Activated CD8-positive, alpha-beta memory T cell treated with anti-CD3 and anti-CD28 coated beads, Interleukin-2, amount 10 ng/mL, durations not matched to agents 7 days and 5 days (primary cell): ENCODE data around the gene ZNF492. TPM values are rescaled to one million over a fixed set of nuclear protein-coding genes. Genes with fewer than 3 reads are reported as not detected.
"Not testable (repeated sequence)": the region's sequence is repeated elsewhere in the genome, so short reads cannot be mapped to it uniquely, and the experiment has no call there.

Source experiments
- ATAC-seq: fragments of 150-1000 bp; cut with Tn5 transposase; one replicate; pipeline ENCODE4 v1.10.0; 2021; ENCODE audit warnings: moderate library complexity
- CTCF ChIA-PET: fragments of 350-600 bp; sonication (Branson Sonifier 250); formaldehyde crosslinking; loops from one replicate; lab custom pipeline; 2021; ENCODE audit warnings: antibody characterized with exemption; lab: Charles Lee
- DNase-seq: peaks from one replicate; pipeline ENCODE4 v3.0.0-alpha.2; 2020
- H3K27ac Mint-ChIP-seq: one replicate; pipeline ENCODE4 v1.8.0; 2021; ENCODE audit warnings: mild to moderate bottlenecking, mixed read lengths
- H3K27me3 Mint-ChIP-seq: one replicate; pipeline ENCODE4 v1.8.0; 2021; ENCODE audit warnings: mixed read lengths
- H3K36me3 Mint-ChIP-seq: one replicate; pipeline ENCODE4 v1.8.0; 2021; ENCODE audit warnings: mild to moderate bottlenecking, mixed read lengths
- H3K4me1 Mint-ChIP-seq: one replicate; pipeline ENCODE4 v1.8.0; 2021; ENCODE audit warnings: mixed read lengths
- H3K4me3 Mint-ChIP-seq: one replicate; pipeline ENCODE4 v1.8.0; 2021; ENCODE audit warnings: mild to moderate bottlenecking, moderate library complexity, mixed read lengths
- H3K9me3 Mint-ChIP-seq: one replicate; pipeline ENCODE4 v1.8.0; 2022; ENCODE audit warnings: low read depth, mixed read lengths
- total RNA-seq, 2 experiments: library from RNA; stranded (reverse); gene quantifications; one replicate each; pipeline ENCODE4 v1.2.3, GENCODE V29; 2021

The ZNF492 gene
- total RNA-seq, 2 experiments from 2014 or later: 1.1 to 1.4 TPM

DNA sequence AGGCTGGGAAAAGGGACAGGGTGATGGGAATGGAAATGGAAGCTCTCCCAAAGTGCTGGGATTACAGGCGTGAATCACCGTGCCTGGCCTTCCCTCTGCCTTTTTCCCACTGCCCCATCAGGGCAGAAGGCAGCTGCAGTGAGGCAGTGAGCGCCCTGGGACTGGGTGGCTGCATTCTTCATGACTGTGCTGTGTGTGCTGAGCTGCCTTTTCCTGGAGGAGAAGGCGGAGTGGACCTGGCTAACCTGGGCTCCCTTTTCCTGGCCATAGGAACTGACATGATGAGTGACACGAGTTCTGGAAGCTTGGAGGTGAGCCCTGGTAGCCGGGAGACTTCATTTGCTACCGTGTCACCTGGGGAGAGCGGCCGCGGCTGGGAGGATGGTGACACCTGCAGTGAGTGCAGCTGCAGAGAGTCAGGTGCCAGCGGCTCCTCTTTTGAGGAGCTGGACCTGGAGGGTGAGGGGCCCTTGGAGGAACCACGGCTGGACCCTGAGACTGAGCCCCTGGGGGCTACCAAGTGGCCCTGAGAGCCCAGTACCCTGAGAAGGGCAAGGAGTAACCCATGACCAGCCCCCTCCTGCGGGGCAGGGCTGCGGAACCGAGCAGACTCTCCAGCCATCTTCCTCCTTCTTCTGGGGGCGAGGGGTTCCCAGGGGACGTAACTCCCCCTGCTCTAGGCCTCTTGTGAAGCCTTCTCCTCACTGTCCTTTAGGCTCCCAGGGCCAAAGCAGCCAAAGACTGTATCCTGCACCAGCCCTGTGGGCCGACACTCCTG lies 26.3 kb upstream of the ZNF492 start:
- Mint-ChIP-seq H3K4me3 (no peak overlapping the region), H3K27me3 (no peaks in the 10 kb centered on the region), H3K27ac (no peak overlapping the region), H3K9me3 (peaks cover 27% of the 10 kb centered on the region), H3K36me3 (peaks cover 2% of the 10 kb centered on the region), H3K4me1 (no peaks in the 10 kb centered on the region)
- CTCF ChIA-PET: no interaction called here
- DNase-seq: no peak
- no peak for ATAC-seq

DNA sequence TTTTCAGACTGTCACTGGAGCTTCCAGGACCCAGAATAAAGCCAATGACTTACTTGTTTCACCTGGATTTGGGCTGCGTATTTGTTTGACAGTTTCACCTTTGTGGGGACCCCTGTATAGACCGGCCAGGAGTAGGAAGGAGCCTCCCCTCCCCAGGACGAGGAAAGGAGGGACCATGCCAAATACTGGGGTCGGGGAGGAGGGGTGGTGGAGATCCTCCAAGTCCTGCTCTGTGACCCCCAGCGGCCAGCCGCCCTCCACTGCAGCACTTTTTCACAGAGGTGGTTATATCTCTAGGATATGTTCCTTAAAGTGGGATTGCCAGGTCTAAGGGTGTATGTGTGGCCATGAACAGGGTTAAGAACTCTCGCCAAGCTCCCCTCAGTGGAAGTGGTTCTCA lies 25.7 kb upstream of the ZNF492 start:
- no peak for ATAC-seq
- no peak for DNase-seq
- H3K27me3 Mint-ChIP-seq: no peaks in the 10 kb centered on the region
- no peak overlapping the region for H3K27ac Mint-ChIP-seq
- peaks cover 2% of the 10 kb centered on the region for H3K36me3 Mint-ChIP-seq
- peaks cover 27% of the 10 kb centered on the region for H3K9me3 Mint-ChIP-seq
- no peak overlapping the region for H3K4me3 Mint-ChIP-seq
- CTCF ChIA-PET: no interaction called here
- no peaks in the 10 kb centered on the region for H3K4me1 Mint-ChIP-seq

- Mint-ChIP-seq H3K36me3 (no peaks in the 10 kb centered on the region), H3K4me3 (no peak overlapping the region), H3K27ac (no peak overlapping the region), H3K27me3 (no peaks in the 10 kb centered on the region), H3K9me3 (peaks cover 25% of the 10 kb centered on the region), H3K4me1 (no peaks in the 10 kb centered on the region)
- no peak for ATAC-seq
- CTCF ChIA-PET: no interaction called here
- DNase-seq: no peak
These were observed 24.5 kb upstream of the ZNF492 start for GRCh38 chr19:22609630-22610029.

GRCh38 chr19:22610121-22610520 lies 24.0 kb upstream of the ZNF492 start:
- Mint-ChIP-seq H3K4me3 (no peak overlapping the region), H3K36me3 (no peaks in the 10 kb centered on the region), H3K4me1 (no peaks in the 10 kb centered on the region), H3K27ac (no peak overlapping the region), H3K9me3 (peaks cover 25% of the 10 kb centered on the region), H3K27me3 (no peaks in the 10 kb centered on the region)
- ATAC-seq: no peak
- DNase-seq: no peak
- CTCF ChIA-PET: no interaction called here

GRCh38 chr19:22612316-22612715 lies 21.8 kb upstream of the ZNF492 start:
- no peak for ATAC-seq
- Mint-ChIP-seq H3K4me1 (no peaks in the 10 kb centered on the region), H3K27ac (no peak overlapping the region), H3K36me3 (no peaks in the 10 kb centered on the region), H3K4me3 (no peak overlapping the region), H3K9me3 (peaks cover 19% of the 10 kb centered on the region), H3K27me3 (no peaks in the 10 kb centered on the region)
- CTCF ChIA-PET: no interaction called here
- no peak for DNase-seq

GRCh38 chr19:22616659-22617058 lies 17.5 kb upstream of the ZNF492 start:
- Mint-ChIP-seq H3K36me3 (peaks cover 1% of the 10 kb centered on the region), H3K27ac (no peak overlapping the region), H3K4me3 (no peak overlapping the region), H3K4me1 (no peaks in the 10 kb centered on the region), H3K9me3 (peaks cover 12% of the 10 kb centered on the region), H3K27me3 (no peaks in the 10 kb centered on the region)
- DNase-seq (no peak), ATAC-seq (no peak)
- CTCF ChIA-PET: no interaction called here

DNA sequence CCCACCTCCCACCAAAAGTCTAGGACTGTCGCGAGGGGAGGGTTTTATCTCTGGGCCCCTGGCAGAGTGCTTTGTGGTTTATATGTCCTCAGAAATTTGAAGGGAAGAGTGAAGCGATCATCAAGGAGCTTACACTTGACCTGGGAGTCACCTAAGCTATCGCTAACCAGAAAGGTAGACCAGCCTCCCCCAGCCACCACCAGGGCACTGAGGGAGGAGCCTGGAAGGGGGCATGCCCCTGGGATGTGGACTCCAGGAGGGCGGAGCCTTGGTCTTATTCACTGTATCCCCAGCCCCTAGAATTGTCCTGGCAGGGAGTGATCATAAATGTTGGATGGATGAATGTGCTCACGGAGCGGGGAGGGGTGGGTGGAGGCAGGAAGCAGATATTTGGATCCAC lies 16.9 kb upstream of the ZNF492 start:
- H3K36me3 Mint-ChIP-seq, DNase-seq, ATAC-seq, H3K27ac Mint-ChIP-seq, H3K4me1 Mint-ChIP-seq, CTCF ChIA-PET, H3K27me3 Mint-ChIP-seq, H3K4me3 Mint-ChIP-seq: not testable (repeated sequence)
- H3K9me3 Mint-ChIP-seq: peaks cover 10% of the 10 kb centered on the region

DNA sequence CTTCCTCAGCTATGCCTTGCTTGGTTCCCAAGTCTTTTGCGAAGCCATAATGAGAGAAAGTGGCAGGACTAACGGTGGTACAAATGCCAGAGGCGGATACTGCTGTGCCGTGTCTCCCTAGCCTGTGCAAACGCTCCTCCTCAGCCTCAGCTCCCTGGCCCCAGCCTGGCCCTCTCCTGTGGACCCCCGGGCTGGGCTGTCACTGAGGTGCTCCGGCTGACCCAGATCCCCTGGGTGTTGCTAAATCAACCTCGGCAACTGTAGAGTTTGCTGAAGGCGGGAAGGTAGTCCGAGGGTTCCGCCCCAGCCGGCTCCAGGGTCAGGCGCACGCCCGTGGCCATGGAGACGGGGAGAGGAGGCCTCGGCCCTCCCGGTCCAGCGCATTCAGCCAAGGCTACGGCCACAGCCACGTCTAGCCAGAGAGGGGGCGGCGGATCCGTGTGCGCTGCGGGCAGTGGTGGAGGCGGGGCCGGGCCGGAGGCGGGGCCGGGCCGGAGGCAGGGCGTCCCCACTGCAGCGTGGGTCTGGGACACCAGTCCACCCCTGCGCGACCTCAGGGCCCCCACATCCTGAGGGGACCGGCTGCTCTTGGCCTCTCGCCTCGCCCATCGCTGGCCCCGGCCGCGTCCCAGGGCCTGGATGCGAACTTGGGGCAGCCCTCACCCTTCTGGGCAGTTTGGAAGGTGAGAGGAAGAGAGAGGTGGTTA lies 16.4 kb upstream of the ZNF492 start:
- Mint-ChIP-seq H3K4me3 (no peak overlapping the region), H3K27ac (no peak overlapping the region), H3K4me1 (no peaks in the 10 kb centered on the region), H3K27me3 (no peaks in the 10 kb centered on the region), H3K9me3 (peaks cover 10% of the 10 kb centered on the region), H3K36me3 (peaks cover 1% of the 10 kb centered on the region)
- ATAC-seq (no peak), DNase-seq (no peak)
- CTCF ChIA-PET: no interaction called here

DNA sequence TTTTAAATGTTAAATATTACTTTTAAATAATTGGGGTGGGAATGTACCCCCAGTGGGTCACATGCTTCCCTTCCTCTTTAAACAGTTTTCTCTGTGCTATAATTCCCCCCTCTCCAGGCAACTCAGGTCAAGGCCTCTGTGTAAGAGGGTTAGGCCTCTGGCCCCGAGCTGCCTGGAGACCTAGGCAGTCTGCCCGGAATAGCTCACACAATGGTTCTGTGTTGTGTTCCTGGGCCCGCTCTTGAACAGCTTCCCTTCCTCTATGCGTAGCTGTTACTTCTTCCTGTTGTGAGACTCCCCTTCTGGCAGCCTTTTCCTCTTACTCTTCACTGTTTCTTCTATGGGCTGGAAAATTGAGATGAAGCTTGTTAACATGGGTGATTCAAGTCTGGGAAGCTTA lies 14.8 kb upstream of the ZNF492 start:
- peaks cover 7% of the 10 kb centered on the region for H3K9me3 Mint-ChIP-seq
- no peak overlapping the region for H3K4me3 Mint-ChIP-seq
- H3K27ac Mint-ChIP-seq: no peak overlapping the region
- no peaks in the 10 kb centered on the region for H3K4me1 Mint-ChIP-seq
- no peaks in the 10 kb centered on the region for H3K27me3 Mint-ChIP-seq
- CTCF ChIA-PET: no interaction called here
- DNase-seq: no peak
- ATAC-seq: no peak
- peaks cover 1% of the 10 kb centered on the region for H3K36me3 Mint-ChIP-seq

- H3K27ac Mint-ChIP-seq: no peak overlapping the region
- H3K4me1 Mint-ChIP-seq: no peaks in the 10 kb centered on the region
- DNase-seq (no peak), ATAC-seq (no peak)
- H3K4me3 Mint-ChIP-seq: no peak overlapping the region
- CTCF ChIA-PET: no interaction called here
- H3K9me3 Mint-ChIP-seq: peaks cover 7% of the 10 kb centered on the region
- peaks cover 1% of the 10 kb centered on the region for H3K36me3 Mint-ChIP-seq
- H3K27me3 Mint-ChIP-seq: no peaks in the 10 kb centered on the region
These were observed 14.2 kb upstream of the ZNF492 start for GRCh38 chr19:22619932-22620331.

DNA sequence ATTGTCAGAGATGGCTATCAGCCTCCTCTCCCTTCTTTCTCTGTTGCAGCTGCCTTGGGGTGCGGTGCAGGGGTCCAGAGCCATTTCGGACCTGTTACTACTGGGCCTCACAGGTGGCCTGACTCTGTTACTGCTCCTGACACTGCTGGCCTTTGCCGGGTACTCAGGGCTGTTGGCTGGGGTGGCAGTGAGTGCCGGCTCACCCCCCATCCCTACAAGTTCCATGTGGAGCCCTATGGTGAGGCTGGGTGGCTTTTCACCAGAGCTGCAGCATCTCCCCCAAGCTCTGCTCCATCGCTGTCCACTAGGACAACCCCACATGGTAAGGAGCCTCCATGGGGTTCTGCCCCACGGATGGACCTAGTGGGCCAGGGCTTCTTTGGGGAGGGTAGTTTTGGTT lies 13.7 kb upstream of the ZNF492 start:
- DNase-seq: no peak
- Mint-ChIP-seq H3K36me3 (peaks cover 1% of the 10 kb centered on the region), H3K27ac (no peak overlapping the region), H3K4me3 (no peak overlapping the region), H3K4me1 (no peaks in the 10 kb centered on the region), H3K9me3 (peaks cover 7% of the 10 kb centered on the region), H3K27me3 (no peaks in the 10 kb centered on the region)
- ATAC-seq: no peak
- CTCF ChIA-PET: no interaction called here

- H3K4me3 Mint-ChIP-seq: no peak overlapping the region
- no peaks in the 10 kb centered on the region for H3K4me1 Mint-ChIP-seq
- H3K9me3 Mint-ChIP-seq: peaks cover 7% of the 10 kb centered on the region
- ATAC-seq (no peak), DNase-seq (no peak)
- no peaks in the 10 kb centered on the region for H3K27me3 Mint-ChIP-seq
- CTCF ChIA-PET: no interaction called here
- H3K27ac Mint-ChIP-seq: no peak overlapping the region
- H3K36me3 Mint-ChIP-seq: peaks cover 1% of the 10 kb centered on the region
These were observed 13.2 kb upstream of the ZNF492 start for GRCh38 chr19:22620912-22621311.

DNA sequence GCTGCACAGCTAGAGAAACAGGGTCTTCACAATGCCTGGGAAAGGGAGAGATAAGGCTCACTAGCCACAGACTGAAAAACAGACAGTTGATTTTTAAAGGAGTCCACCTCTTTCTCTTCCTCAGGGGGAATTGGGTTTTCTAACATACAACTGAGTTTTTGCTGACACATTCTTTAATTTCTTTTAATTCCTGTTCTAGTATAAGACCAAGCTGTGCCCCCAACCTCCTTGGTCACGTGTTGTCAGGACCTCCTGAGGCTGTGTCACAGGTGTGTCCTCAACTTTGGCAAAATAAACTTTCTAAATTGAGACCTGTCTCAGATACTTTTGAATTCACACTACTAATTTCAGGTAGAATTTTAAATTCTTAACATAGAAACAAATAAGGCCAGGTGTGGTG lies 12.1 kb upstream of the ZNF492 start:
- CTCF ChIA-PET: no interaction called here
- H3K9me3 Mint-ChIP-seq: peaks cover 12% of the 10 kb centered on the region
- peaks cover 1% of the 10 kb centered on the region for H3K36me3 Mint-ChIP-seq
- H3K27ac Mint-ChIP-seq: no peak overlapping the region
- DNase-seq: no peak
- H3K4me1 Mint-ChIP-seq: no peaks in the 10 kb centered on the region
- H3K27me3 Mint-ChIP-seq: no peaks in the 10 kb centered on the region
- H3K4me3 Mint-ChIP-seq: no peak overlapping the region
- no peak for ATAC-seq
